ENCODE measurements around the gene SLC7A6.

SLC7A6 gene

DNA sequence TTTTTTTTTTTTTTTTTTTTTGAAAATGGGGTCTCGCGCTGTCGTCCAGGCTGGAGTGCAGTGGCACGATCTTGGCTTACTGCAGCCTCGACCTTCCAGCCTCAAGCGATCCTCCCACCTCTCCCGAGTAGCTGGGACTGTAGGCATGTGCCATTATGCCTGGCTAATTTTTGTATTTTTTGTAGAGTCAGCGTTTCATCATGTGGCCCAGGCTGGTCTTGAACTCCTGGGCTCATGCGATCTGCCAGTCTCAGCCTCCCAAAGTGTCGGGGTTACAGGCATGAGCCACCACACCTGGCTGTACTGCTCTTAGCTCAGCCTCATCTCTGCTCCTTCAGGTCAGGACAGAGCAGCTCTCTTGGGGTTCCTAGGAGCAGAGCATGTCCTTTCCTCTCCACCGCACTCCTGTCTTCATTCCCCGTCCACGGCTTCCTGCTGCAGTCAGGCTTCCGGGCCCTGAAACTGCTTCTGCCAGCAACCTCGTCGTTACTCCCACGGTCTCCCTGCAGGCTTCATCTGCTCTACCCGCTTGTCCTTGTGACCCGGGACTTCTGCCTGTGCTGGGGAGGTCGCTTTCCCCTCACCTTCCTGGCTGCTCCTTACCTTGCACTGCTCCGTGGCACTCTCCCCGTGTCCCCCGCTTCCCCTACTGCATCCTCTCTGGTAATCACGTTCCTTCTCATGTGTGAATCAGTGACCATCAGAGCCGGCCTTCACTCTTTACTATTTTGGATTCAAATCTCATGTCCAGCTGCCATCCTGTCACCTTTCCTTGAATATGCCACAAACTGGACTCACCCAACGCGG, 84.5 kb downstream of the SLC7A6 start:
- DNase-seq: no peak

GRCh38 chr16:68349838-68350410, 85.6 kb downstream of the SLC7A6 start:
- DNase-seq: no peak

GRCh38 chr16:68350813-68351350, 86.6 kb downstream of the SLC7A6 start:
- no peak for DNase-seq

Measured in activated T-cell treated with anti-CD3 and anti-CD28 coated beads, Interleukin-2, amount 50 U/mL, for 1 hour (primary cell).